ENCODE data around the gene ARHGEF2. TPM values are rescaled to one million over a fixed set of nuclear protein-coding genes. Genes with fewer than 3 reads are reported as not detected.

ARHGEF2 gene
- 130 and 152 TPM in 2 replicates for total RNA-seq

DNA sequence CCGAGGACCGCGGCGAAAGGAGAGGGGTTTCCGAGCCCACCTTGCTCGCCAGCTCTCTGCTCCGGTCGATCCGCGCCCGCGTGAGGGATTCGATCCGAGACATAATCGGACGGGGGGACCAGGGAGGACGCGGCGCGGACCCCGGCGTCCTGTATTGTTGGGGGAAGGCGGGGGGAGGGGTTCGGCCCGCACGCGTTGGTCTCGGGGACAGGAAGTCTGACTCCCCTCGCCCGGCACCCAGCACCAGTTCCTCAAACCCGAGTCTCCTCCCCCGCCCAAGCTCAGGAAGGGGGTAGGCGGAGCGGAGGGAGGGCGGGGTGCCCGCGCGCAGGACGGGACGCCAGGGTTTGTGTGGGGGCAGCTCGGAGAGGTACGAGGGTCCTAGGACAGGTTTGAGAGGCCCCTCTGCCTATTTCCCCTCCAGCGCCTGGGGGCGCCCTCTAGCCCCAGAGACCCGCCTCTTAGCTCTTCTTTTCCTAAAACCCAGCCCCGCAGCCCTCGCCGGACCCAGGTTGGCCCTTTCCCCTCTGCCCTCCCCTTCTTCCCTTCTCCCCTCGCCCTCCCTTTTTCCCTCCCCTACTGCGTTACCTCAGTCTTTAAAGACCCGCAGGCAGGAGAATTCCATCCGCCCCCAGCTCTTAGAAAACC is at the start of gene ARHGEF2:
TSS of gene ARHGEF2 (minus strand) at position 223 of the 648 bp plus-strand sequence. CDS start at position 103, 120 bp downstream.

DNA sequence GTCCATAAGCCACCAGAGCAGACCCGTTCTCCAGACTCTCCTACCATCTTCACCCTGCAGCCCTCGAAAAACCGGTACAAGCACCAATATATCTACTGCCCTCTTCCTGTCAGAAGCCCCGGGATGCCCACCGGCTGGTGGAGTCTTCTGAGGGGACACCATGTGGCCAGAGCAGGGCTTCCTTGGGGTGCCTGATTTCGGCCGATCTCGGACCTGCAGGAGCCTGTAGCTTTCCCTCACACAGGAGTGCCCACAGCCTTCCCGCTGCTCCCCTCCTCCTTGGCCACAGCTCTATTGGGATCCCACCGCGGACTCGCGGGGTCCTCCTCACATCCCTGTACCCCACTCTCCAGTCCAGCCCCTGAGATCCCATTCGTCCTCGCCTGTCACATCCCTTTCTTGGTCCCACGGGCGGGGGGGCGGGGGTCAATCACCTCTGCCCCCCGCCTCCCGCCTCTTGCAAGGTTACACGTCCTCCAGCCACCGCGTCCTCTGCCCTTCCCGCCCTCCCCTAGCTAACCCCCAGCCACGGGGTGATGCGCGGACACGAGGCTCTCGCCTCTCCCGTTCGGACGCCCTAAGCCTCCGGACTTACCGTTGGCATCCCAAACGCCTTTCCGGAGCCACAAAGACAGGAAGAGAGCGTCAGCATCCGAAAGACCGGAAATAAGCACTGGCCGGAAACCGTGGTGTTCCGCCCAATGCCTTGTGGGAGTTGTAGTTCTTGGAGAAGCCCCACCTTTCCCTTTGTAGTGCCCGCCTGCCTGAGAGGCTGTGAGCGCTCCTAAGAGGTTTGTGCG is 42.1 kb upstream of the ARHGEF2 start, which contains the start of gene SSR2:
TSS of gene SSR2 (minus strand) at position 659 of the 800 bp plus-strand sequence. CDS start 784 bp downstream, outside the sequence.

DNA sequence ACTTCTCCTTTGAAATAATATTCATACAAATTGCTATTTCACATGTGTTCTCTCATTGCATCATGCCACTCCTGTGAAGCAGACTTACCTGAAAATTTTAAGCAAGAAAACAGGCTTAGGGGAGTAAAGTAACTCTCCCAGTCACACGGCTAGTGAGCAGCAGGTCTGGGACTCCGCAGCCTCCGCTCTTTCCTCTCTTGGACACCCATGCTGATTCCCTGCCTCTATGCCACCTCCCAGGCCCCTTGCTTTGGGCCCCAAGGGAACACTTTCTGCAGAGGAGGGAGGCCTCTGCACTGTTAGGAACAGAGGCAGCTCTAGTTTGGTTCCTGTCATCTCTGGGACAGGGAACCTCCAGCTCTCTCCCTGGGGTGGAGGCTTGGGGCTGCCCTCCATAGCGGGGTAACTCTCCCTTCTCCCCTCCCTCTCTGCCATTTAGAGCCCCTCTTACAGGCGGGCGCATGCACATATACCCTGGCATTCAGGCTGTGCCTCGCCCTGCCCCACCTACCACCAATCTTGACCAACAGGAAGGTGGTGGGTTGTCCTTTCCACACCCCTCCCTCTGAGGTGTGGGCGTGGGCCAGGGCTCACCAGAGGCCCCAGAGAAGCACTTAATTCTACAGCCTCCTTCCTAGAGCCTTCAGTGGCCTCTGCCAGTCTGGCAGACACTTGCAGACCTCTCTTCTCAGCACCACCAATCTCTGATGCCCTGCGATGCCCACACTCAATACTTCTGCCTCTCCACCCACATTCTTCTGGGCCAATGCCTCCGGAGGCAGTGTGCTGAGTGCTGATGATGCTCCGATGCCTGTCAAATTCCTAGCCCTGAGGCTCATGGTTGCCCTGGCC is 37.1 kb downstream of the ARHGEF2 start, which contains the start of gene RXFP4:
TSS of gene RXFP4 (plus strand) at position 646 of the 852 bp plus-strand sequence. CDS start at position 718, 72 bp downstream.

DNA sequence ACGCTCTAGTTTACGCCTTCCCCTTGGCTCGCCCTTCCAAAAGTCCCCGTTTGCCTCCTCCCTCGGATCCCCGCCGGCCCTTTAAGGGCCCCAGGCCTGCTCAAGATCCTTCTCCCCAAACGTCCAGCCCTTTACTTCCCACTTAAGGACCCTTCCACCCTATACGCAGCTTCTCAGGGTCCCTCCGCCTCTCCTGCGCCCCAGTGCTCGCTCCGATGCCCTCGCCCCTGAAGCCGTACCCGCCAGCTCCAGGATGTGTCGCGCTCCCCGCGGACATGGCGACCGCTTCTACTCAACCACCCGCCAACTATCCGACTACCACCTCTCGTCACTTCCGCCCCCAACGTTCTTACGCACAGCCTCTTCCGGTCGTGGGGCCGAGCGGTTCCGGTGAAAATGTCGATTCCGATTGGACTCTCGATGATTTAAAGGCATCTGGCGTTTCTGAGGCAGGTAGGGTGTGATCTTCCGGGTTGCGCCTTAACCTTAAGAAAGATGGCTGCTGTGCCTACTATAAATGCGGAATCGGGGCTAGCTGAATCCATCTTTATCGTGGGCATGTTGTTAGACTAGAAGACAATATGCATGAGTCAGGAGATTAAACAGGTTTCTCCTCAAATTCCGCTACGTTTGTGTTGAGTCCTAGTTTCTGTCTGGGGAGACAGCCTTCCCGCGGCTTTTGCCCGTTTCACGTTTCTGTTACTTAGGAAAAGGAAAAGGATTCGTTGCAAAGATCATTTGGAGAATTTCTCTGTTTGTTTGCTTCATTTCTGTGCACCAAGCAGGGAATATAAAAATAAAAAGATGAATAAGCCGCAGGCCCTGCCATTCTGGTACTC is 44.0 kb downstream of the ARHGEF2 start, which contains the start of gene KHDC4:
TSS of gene KHDC4 (minus strand) at position 317 of the 839 bp plus-strand sequence. CDS start at position 277, 40 bp downstream.

DNA sequence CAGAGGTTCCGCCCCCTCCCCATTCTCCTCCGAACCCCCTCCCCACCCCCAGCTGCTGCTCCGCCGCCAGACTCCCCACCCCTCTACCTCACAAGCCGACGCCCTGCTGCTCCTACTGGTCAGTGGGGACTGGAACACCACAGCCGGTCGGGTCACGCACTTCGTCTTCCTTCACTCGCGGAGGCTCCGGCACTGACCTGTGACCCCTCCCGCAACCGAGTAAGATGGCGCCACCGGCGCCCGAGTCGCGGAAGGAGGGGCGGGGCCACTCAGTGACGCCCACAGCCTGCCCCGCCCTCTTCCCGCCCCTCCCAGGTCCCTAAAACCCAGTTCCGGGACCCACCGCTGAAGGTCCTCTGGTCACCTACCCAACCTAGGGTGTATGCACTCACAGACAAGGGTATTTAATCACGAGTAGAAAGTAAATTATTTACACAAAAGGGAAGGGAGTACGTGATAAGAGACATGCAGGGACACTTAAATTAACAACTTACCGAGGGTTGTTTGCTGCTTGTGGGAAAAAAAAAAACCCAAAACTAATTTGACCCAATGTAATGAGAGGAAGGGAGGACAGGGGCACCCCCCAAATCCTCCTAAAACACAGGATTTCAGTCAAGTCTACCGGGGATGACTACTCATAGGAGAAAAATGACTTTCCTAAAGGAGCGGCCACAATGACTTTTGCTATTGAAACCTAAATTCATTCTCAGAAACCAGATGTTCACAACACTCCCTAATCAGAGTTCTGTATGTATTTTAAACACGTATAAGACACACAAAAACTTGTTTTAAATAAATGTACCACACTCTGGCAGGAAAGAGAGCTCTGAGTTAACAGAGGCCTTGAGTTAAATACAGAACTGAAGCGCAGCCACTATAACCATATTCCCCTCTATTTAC is 66.9 kb downstream of the ARHGEF2 start, which contains the start of gene RIT1:
TSS of gene RIT1 (minus strand) at position 194 of the 900 bp plus-strand sequence. CDS start 588 bp downstream, outside the sequence.

Other genes with a start within 250 kb of the ARHGEF2 start
- gene GON4L, start 121.3 kb downstream of the ARHGEF2 start, total RNA-seq, result 13.6 and 16.8 TPM in 2 replicates
- gene SYT11, start 119.0 kb downstream of the ARHGEF2 start, total RNA-seq, result 20.8 and 21.9 TPM in 2 replicates
- 7.9 and 12.2 TPM in 2 replicates for gene RIT1, start 67.2 kb downstream of the ARHGEF2 start, total RNA-seq
- gene KHDC4, start 44.1 kb downstream of the ARHGEF2 start, total RNA-seq, result 16.5 and 22.6 TPM in 2 replicates
- not detected in 2 replicates for gene RXFP4, start 36.9 kb downstream of the ARHGEF2 start, total RNA-seq
- gene SSR2, start 42.4 kb upstream of the ARHGEF2 start, total RNA-seq, result 431 and 503 TPM in 2 replicates
- 17.3 and 17.4 TPM in 2 replicates for gene UBQLN4, start 75.3 kb upstream of the ARHGEF2 start, total RNA-seq
- 80.4 and 88.7 TPM in 2 replicates for gene LAMTOR2, start 76.2 kb upstream of the ARHGEF2 start, total RNA-seq
- gene RAB25, start 82.6 kb upstream of the ARHGEF2 start, total RNA-seq, result 0.15 TPM in 1 of 2 replicates, not detected in the other
- gene MEX3A, start 103.9 kb upstream of the ARHGEF2 start, total RNA-seq, result 5.1 and 6.2 TPM in 2 replicates
- 888 and 901 TPM in 2 replicates for gene LMNA, start 136.2 kb upstream of the ARHGEF2 start, total RNA-seq
- gene SEMA4A, start 175.0 kb upstream of the ARHGEF2 start, total RNA-seq, result 0.67 and 0.74 TPM in 2 replicates
- 10.1 and 11.0 TPM in 2 replicates for gene SLC25A44, start 215.6 kb upstream of the ARHGEF2 start, total RNA-seq
- gene PMF1, start 234.5 kb upstream of the ARHGEF2 start, total RNA-seq, result 78.7 and 84.4 TPM in 2 replicates